Measurements from ENCODE around the gene P2RY8.

The P2RY8 gene

DNA sequence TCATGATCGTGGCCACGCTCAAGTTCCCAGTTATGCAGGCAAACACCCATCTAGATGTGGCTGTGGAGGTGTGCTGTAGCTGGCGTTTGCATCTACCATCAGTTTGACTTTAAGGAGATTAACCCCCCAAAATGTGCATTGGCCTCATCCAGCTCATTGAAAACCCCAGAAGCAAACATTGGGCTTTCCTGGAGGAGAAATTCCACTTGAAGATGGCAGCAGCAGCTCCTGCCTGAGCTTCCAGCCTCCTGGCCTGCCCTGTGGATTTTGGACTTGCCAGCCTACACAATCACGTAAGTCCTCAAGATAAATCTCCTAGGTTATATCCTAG, 114.9 kb downstream of the P2RY8 start:
- TF ChIP-seq, protein P1, sequence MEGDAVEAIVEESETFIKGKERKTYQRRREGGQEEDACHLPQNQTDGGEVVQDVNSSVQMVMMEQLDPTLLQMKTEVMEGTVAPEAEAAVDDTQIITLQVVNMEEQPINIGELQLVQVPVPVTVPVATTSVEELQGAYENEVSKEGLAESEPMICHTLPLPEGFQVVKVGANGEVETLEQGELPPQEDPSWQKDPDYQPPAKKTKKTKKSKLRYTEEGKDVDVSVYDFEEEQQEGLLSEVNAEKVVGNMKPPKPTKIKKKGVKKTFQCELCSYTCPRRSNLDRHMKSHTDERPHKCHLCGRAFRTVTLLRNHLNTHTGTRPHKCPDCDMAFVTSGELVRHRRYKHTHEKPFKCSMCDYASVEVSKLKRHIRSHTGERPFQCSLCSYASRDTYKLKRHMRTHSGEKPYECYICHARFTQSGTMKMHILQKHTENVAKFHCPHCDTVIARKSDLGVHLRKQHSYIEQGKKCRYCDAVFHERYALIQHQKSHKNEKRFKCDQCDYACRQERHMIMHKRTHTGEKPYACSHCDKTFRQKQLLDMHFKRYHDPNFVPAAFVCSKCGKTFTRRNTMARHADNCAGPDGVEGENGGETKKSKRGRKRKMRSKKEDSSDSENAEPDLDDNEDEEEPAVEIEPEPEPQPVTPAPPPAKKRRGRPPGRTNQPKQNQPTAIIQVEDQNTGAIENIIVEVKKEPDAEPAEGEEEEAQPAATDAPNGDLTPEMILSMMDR (conservative IDR thresholded peaks at IDR 0.05) = no peak
- H3K27ac ChIP-seq = no peak overlapping the region

DNA sequence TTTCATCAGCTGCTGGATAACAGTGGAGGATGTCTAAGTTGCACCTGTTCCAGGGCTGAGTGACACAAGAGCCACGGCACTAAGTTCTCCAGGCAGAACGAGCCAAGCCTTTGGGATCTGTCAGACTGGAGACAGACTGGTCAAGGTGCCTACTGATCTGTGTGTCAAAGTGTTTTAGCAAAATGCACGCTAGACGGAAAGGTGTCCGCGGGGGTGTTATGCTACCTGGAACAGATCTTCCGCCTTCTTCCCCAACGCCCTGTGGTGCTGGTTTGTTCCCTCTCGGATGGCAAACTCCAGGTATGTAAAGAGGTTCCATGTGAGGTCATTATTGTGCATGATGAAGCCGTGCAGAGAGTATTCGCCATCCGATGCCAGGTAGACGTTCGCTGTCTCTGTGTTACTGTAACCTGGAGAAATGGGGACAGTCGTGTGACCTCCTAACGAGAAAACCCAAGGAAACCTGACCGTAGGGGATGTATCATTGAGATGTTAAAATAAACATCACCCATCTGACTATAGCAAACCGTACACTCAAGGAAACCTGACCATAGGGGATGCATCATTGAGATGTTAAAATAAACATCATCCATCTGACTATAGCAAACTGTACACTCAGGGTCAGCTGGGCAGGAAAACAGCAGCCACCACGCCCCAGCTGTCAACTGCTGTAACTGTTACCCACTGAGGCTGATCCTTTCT, 115.4 kb downstream of the P2RY8 start:
- TF ChIP-seq, protein P1 (conservative IDR thresholded peaks at IDR 0.05) = no peak

DNA sequence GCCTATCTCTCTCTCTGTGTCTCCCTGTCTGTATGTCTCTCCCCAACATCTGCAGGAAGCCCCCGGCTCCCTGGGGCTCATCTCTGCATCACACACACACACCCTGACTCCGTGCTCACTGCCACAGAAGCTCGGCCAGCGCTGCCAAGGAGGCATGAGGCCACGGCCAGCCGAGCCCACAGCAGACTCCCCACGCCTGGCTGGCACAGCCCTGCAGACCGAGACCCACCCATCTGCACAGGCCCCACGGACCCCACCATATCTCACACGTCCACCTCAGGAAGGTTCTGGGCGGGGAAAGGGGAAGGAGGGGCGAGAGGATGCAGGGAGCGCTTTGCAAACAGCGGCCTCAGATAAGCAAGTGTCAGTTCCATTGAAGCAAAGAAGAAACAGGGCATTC, 116.6 kb downstream of the P2RY8 start:
- TF ChIP-seq, protein P1 (conservative IDR thresholded peaks at IDR 0.05) = no peak
- no peak overlapping the region for H3K27ac ChIP-seq

More for the DNA sequence above, 115.4 kb downstream of the P2RY8 start:
- H3K27ac ChIP-seq = no peak overlapping the region

DNA sequence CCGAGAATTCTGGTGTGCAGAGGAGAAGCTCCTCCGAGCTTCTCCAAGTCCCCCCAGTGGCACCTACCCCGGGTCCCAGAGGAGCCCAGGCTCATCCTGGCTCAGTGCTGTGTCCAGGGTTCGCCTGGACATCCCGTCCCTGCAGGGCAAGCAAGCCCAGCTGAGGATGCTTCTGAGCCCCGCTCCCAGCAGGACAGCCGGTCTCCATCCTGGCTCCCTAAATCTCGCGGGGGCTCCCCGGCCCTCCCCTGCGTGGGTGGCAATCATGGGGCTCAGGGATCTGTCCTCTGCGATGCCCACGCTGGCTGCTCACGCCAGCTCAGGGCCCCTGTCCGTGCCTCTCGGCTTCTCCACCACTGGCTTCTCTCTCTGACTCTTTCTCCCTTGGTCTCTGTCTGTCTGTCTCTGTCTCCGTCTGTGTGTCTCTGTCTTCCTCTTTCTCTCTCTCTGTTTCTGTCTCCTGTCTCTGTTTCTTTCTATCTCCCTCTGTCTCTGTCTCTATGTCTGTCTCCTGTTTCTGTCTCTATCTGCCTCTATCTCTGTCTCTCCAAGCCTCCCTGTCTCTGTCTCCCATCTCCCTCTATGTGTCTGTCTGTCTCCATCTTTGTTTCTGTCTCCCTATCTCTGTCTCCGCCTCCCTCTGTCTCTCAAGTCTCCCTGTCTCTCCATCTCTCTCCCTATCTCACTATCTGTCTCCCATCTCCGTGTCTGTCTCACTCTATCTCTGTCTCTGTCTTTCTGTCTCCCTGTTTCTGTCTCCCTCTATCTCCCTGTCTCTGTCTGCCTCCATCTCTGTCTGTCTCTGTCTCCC, 117.2 kb downstream of the P2RY8 start:
- no peak overlapping the region for H3K27ac ChIP-seq
- TF ChIP-seq, protein P1 (conservative IDR thresholded peaks at IDR 0.05) = no peak

DNA sequence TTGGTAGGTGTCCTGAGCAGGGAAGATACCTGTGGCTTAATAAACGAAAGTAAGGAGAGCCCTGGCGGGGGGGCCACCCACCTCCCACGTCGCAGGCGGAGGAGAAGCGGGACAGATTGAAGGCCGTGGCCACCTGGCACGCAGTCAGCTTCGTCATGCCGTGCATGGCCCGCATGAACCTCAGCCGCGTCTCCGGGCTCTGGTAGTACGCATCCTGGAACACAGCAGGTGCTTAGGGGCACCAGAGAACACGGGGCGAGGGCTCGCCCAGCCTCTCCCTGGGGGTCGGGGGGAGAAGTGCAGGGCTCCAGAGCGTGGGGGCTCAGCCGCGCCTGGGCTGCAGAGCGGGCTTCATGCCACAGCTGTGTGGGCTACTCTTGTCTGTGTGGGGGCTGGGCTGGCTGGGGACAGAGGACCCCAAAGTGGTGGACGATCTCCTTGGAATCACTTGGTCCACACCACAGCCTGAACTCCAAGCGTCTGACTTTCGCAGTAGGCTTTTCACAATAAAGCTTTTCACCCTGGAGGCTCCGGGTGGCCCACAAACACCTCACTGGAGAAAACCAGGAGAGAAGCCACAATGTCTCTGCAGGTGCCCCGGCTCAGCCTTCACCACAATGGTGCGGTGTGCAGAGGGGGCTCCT, 118.0 kb downstream of the P2RY8 start:
- H3K27ac ChIP-seq = no peak overlapping the region
- TF ChIP-seq, protein P1 (conservative IDR thresholded peaks at IDR 0.05) = no peak

GRCh38 chrX:1417921-1418771, 118.8 kb downstream of the P2RY8 start:
- TF ChIP-seq, protein P1 (conservative IDR thresholded peaks at IDR 0.05) = no peak
- no peak overlapping the region for H3K27ac ChIP-seq
